Mesothelial cell of epicardium (in vitro differentiated cells): ENCODE data around the gene CD83. TPM values are rescaled to one million over a fixed set of nuclear protein-coding genes. Genes with fewer than 3 reads are reported as not detected.

ENCODE experiments used
- DNase-seq, 2 experiments: peaks; one replicate each; pipeline ENCODE4 v3.0.0; 2021; ENCODE audit warnings: low spot score in 2 of 2; ENCODE audit not compliant: unreplicated experiment in 2 of 2
- H3K27ac Mint-ChIP-seq: 2 replicates; pipeline ENCODE4 v1.8.0; 2021; ENCODE audit warnings: mixed read lengths
- H3K27me3 Mint-ChIP-seq: 2 replicates; pipeline ENCODE4 v1.8.0; 2021; ENCODE audit warnings: low read depth, mixed read lengths
- H3K36me3 Mint-ChIP-seq: 2 replicates; pipeline ENCODE4 v1.8.0; 2021; ENCODE audit warnings: mixed read lengths
- H3K4me1 Mint-ChIP-seq: 2 replicates; pipeline ENCODE4 v1.8.0; 2021; ENCODE audit warnings: mixed read lengths
- H3K4me3 Mint-ChIP-seq: 2 replicates; pipeline ENCODE4 v1.8.0; 2021; ENCODE audit warnings: mild to moderate bottlenecking, moderate library complexity, mixed read lengths
- H3K9me3 Mint-ChIP-seq: 2 replicates; pipeline ENCODE4 v1.8.0; 2021; ENCODE audit warnings: mixed read lengths
- total RNA-seq: library from RNA; stranded (reverse); gene quantifications from 3 replicates; pipeline ENCODE4 v1.2.1, GENCODE V29; 2021
- TF ChIP-seq, protein P1 (sequence below): fragments of 200-600 bp; sonication (generic); IDR thresholded peaks from one replicate; pipeline ENCODE4 v1.5.0; 2021; ENCODE audit warnings: antibody characterized with exemption; ENCODE audit not compliant: unreplicated experiment

Gene CD83
- total RNA-seq, 1 donor from 2014 or later: 6.7 TPM

DNA sequence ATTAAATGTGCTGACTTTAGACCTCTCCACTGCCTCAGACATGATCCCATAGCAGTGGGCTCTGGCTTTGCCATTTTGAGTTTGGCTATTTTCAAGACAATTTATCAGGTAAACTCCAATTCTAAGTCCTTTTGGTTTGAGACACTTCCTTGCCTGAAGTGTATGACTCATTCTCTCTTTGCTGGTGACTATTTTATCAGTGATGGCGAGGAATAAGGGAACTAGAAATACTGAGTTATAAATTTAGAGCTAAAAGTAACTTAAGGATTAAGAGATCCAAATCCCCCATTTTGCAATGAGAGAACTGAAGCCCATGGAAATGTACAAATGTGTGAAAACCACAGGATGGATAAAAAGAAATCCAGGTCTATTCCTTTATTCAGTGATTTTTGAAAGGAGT is 30.9 kb upstream of the CD83 start:
- TF ChIP-seq, protein P1, sequence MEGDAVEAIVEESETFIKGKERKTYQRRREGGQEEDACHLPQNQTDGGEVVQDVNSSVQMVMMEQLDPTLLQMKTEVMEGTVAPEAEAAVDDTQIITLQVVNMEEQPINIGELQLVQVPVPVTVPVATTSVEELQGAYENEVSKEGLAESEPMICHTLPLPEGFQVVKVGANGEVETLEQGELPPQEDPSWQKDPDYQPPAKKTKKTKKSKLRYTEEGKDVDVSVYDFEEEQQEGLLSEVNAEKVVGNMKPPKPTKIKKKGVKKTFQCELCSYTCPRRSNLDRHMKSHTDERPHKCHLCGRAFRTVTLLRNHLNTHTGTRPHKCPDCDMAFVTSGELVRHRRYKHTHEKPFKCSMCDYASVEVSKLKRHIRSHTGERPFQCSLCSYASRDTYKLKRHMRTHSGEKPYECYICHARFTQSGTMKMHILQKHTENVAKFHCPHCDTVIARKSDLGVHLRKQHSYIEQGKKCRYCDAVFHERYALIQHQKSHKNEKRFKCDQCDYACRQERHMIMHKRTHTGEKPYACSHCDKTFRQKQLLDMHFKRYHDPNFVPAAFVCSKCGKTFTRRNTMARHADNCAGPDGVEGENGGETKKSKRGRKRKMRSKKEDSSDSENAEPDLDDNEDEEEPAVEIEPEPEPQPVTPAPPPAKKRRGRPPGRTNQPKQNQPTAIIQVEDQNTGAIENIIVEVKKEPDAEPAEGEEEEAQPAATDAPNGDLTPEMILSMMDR: no peak
- no peaks in the 10 kb centered on the region for H3K4me1 Mint-ChIP-seq
- H3K9me3 Mint-ChIP-seq: peaks cover 5% of the 10 kb centered on the region
- no peak overlapping the region for H3K27ac Mint-ChIP-seq
- no peak overlapping the region for H3K4me3 Mint-ChIP-seq
- no peak for DNase-seq
- no peaks in the 10 kb centered on the region for H3K36me3 Mint-ChIP-seq
- H3K27me3 Mint-ChIP-seq: peaks cover 13% of the 10 kb centered on the region

GRCh38 chr6:14088600-14089192 is 28.9 kb upstream of the CD83 start:
- no peaks in the 10 kb centered on the region for H3K4me1 Mint-ChIP-seq
- H3K36me3 Mint-ChIP-seq: peaks cover 1% of the 10 kb centered on the region
- H3K27me3 Mint-ChIP-seq: peaks cover 13% of the 10 kb centered on the region
- no peak for DNase-seq
- peaks cover 15% of the 10 kb centered on the region for H3K9me3 Mint-ChIP-seq
- H3K27ac Mint-ChIP-seq: no peak overlapping the region
- TF ChIP-seq, protein P1: no peak
- H3K4me3 Mint-ChIP-seq: no peak overlapping the region

DNA sequence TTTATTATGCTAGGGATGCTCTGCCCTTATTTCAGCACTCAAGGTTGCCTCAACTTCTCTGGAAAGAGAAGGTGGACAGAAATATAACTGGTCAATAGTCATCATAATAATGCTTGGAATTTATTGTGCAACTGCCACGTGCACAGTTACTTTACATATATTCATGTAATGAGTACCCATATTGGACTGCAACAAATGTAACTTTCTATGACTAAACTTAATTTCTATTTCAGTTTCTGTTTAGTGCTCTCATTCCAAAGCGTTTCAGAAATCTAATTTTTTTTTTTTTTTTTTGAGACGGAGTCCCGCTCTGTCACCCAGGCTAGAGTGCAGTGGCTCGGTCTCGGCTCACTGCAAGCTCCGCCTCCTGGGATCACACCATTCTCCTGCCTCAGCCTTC is 28.3 kb upstream of the CD83 start:
- TF ChIP-seq, protein P1: no peak
- DNase-seq: no peak
- peaks cover 1% of the 10 kb centered on the region for H3K36me3 Mint-ChIP-seq
- H3K9me3 Mint-ChIP-seq: peaks cover 16% of the 10 kb centered on the region
- H3K27me3 Mint-ChIP-seq: peaks cover 13% of the 10 kb centered on the region
- no peaks in the 10 kb centered on the region for H3K4me1 Mint-ChIP-seq
- no peak overlapping the region for H3K27ac Mint-ChIP-seq
- H3K4me3 Mint-ChIP-seq: no peak overlapping the region

DNA sequence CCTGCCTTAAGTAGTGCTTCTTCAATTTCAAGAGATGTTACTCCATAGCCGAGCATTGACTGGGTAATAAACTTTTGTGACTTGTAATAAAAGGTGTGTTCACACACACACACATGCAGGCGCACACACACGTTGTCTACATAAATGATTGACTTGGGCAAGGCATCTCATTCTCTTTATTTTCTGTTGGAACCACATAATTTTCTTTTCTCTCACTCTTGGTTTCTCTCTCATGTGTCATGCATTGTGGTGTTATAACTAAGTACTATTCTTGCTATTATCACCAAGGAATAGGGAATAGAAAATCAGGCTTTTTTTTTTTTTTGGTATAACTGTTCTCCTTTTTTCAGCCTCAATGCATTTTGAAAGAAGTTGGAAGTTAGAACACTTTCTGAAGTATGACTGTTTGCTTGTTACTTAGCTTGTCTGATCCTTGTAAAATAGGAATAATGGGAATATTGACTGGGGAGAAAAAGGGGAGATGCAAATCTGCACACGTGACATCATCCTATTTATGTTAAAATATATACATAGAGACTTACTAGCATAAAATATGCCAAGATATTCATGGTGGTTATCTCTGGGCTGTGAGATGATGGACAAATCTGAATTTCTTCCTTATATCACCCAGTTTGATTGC is 26.1 kb upstream of the CD83 start:
- no peak overlapping the region for H3K27ac Mint-ChIP-seq
- DNase-seq: no peak
- H3K4me3 Mint-ChIP-seq: no peak overlapping the region
- peaks cover 13% of the 10 kb centered on the region for H3K27me3 Mint-ChIP-seq
- peaks cover 16% of the 10 kb centered on the region for H3K9me3 Mint-ChIP-seq
- H3K4me1 Mint-ChIP-seq: no peaks in the 10 kb centered on the region
- peaks cover 1% of the 10 kb centered on the region for H3K36me3 Mint-ChIP-seq
- TF ChIP-seq, protein P1: no peak

DNA sequence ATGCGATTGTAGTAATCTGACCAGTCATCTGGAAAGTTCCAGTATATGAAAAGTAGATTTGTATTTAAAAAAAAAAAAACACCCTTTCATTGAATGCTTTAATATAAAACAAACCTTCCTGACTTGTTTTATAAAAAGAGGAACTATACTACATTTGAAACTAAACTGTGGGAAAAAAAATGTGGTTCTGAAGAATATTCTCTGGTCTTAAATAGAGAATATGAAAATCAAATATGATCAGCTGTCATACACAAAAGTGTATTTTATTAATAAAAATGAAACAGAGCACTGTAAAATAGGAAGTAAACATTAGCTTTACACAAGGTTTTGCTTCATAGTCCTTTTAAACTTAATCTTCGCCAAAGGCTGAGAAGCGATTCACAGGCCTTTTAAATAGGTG is 25.3 kb upstream of the CD83 start:
- no peak overlapping the region for H3K4me3 Mint-ChIP-seq
- TF ChIP-seq, protein P1: no peak
- H3K27ac Mint-ChIP-seq: no peak overlapping the region
- H3K36me3 Mint-ChIP-seq: peaks cover 1% of the 10 kb centered on the region
- peaks cover 16% of the 10 kb centered on the region for H3K9me3 Mint-ChIP-seq
- no peak for DNase-seq
- H3K4me1 Mint-ChIP-seq: no peaks in the 10 kb centered on the region
- peaks cover 10% of the 10 kb centered on the region for H3K27me3 Mint-ChIP-seq
